H1 (cell line): Measurements from ENCODE around the gene CHDH. TPM values are rescaled to one million over a fixed set of nuclear protein-coding genes. Genes with fewer than 3 reads are reported as not detected.

Experiments
- ZNF274 ChIP-seq: IDR thresholded peaks from 2 replicates; pipeline ENCODE4 v1.7.0; 2012; ENCODE audit warnings: low read length, borderline replicate concordance; ENCODE audit errors: extremely low read depth
- polyA plus RNA-seq, 7 experiments: library from polyadenylated mRNA; depleted of rRNA in 3 of 7; stranded (reverse) in 5 of 7; unstranded in 2 of 7; fragments of >200 nt in 5 of 7; fragments of 200-250 nt in 2 of 7; gene quantifications; 1 replicate in 5 of 7; 2 replicates in 1 of 7; 4 replicates in 1 of 7; pipeline versions ENCODE4 v1.2.1 to v1.2.3, GENCODE V29; 2011 to 2013; ENCODE audit warnings: missing spikeins in 2 of 7, mixed read lengths in 2 of 7
- total RNA-seq: library from RNA; stranded (reverse); fragmentation: NEBNext Ultra II Directional; extraction: Animal tissue kit (Norgen Biotek cat#: 25700); gene quantifications from 2 replicates; pipeline ENCODE4 v1.2.1, GENCODE V29; 2021

Gene CHDH
- total and polyA plus RNA-seq, 2 of the 8 experiments (the other 6 are each of a cell fraction or from before 2014, with no cell fraction given): 4.9 to 10.3 TPM

DNA sequence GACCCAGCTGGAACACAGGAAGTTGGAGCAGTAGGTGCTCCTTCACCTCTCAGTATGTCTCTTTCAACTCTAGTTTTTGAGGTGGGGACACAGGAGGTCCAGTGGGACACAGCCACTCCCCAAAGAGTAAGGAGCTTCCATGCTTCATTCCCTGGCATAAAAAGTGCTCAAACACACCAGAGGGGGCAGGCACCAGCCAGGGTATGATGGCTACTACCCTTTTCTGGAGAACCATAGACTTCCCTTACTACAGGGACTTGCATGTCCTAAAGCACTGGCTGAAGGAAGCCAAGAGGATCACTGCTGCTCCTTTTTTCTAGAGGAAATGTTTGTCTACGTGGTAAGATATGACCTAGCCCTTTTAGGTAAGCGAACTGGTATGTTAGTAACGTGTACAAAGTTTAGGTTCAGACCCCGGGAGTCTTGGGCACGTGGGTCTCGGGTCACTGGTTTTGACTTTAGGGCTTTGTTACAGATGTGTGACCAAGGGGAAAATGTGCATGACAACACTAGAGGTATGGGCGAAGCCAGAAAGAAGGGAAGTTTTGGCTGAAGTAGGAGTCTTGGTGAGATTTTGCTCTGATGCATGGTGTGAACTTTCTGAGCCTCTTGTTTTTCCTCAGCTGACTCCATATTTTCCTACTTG, 12.0 kb upstream of the CHDH start (continued):
- no peak for TF ChIP-seq ZNF274
